Left kidney (tissue), 2 donors: ENCODE results near the gene ANGPT4. TPM values are rescaled to one million over a fixed set of nuclear protein-coding genes. Genes with fewer than 3 reads are reported as not detected.
"Not testable (repeated sequence)": the region's sequence is repeated elsewhere in the genome, so short reads cannot be mapped to it uniquely, and the experiment has no call there.

Experiments
- DNase-seq: peaks from one replicate; pipeline ENCODE4 v3.0.0-alpha.2; 2013
- polyA plus RNA-seq: library from polyadenylated mRNA; unstranded; fragments of 120-200 nt; gene quantifications from one replicate; pipeline ENCODE4 v1.2.1, GENCODE V29; 2013; ENCODE audit not compliant: insufficient read length

Gene ANGPT4
- polyA plus RNA-seq, 1 donor: 0.22 TPM

GRCh38 chr20:875115-875514 lies 41.0 kb downstream of the ANGPT4 start:
- no peak for DNase-seq

GRCh38 chr20:873875-874607 lies 42.1 kb downstream of the ANGPT4 start:
- no peak for DNase-seq

- DNase-seq: no peak
These were observed 43.1 kb downstream of the ANGPT4 start for GRCh38 chr20:872855-873520.

- no peak for DNase-seq
These were observed 44.2 kb downstream of the ANGPT4 start for GRCh38 chr20:871948-872347.

- no peak for DNase-seq
These were observed 44.7 kb downstream of the ANGPT4 start for GRCh38 chr20:871436-871835.

- no peak for DNase-seq
These were observed 45.4 kb downstream of the ANGPT4 start for GRCh38 chr20:870758-871157.

- no peak for DNase-seq
These were observed 46.5 kb downstream of the ANGPT4 start for GRCh38 chr20:869606-870005.

GRCh38 chr20:868279-868678 lies 47.9 kb downstream of the ANGPT4 start:
- DNase-seq: no peak

GRCh38 chr20:865440-865839 lies 50.7 kb downstream of the ANGPT4 start:
- DNase-seq: no peak

- no peak for DNase-seq
These were observed 55.2 kb downstream of the ANGPT4 start for GRCh38 chr20:860891-861290.

- no peak for DNase-seq
These were observed 56.3 kb downstream of the ANGPT4 start for GRCh38 chr20:859751-860231.

- DNase-seq: no peak
These were observed 58.1 kb downstream of the ANGPT4 start for GRCh38 chr20:858011-858410.

- DNase-seq: no peak
These were observed 59.8 kb downstream of the ANGPT4 start for GRCh38 chr20:856361-856775.

GRCh38 chr20:855466-856360 lies 60.4 kb downstream of the ANGPT4 start:
- no peak for DNase-seq

GRCh38 chr20:854601-855000 lies 61.5 kb downstream of the ANGPT4 start:
- DNase-seq: no peak

GRCh38 chr20:853406-853996 lies 62.6 kb downstream of the ANGPT4 start:
- no peak for DNase-seq

- DNase-seq: not testable (repeated sequence)
These were observed 67.4 kb downstream of the ANGPT4 start for GRCh38 chr20:848731-849130.

- no peak for DNase-seq
These were observed 67.9 kb downstream of the ANGPT4 start for GRCh38 chr20:848193-848592.

- no peak for DNase-seq
These were observed 69.2 kb downstream of the ANGPT4 start for GRCh38 chr20:846894-847278.

- no peak for DNase-seq
These were observed 69.9 kb downstream of the ANGPT4 start for GRCh38 chr20:845941-846893.

- DNase-seq: no peak
These were observed 70.8 kb downstream of the ANGPT4 start for GRCh38 chr20:845226-845868.
